GM12865 (cell line): Measurements from ENCODE around the gene NBEA.

Experiments
- DNase-seq: peaks from one replicate; pipeline ENCODE4 v3.0.0; 2010; ENCODE audit warnings: low read depth
- H3K4me3 ChIP-seq: 2 replicates; pipeline ENCODE4 v1.5.1; 2011; ENCODE audit warnings: mild to moderate bottlenecking, low read depth, low read length, control low read depth
- TF ChIP-seq, protein P1 (sequence below): IDR thresholded peaks from 2 replicates; pipeline ENCODE4 v1.5.1; 2011; ENCODE audit warnings: low read length, control low read depth, low read depth, inconsistent platforms; ENCODE audit not compliant: insufficient read depth; ENCODE audit errors: missing control alignments

Gene NBEA

GRCh38 chr13:35704331-35704730, 762.3 kb downstream of the NBEA start:
- H3K4me3 ChIP-seq = no peak overlapping the region
- DNase-seq = no peak
- TF ChIP-seq, protein P1, sequence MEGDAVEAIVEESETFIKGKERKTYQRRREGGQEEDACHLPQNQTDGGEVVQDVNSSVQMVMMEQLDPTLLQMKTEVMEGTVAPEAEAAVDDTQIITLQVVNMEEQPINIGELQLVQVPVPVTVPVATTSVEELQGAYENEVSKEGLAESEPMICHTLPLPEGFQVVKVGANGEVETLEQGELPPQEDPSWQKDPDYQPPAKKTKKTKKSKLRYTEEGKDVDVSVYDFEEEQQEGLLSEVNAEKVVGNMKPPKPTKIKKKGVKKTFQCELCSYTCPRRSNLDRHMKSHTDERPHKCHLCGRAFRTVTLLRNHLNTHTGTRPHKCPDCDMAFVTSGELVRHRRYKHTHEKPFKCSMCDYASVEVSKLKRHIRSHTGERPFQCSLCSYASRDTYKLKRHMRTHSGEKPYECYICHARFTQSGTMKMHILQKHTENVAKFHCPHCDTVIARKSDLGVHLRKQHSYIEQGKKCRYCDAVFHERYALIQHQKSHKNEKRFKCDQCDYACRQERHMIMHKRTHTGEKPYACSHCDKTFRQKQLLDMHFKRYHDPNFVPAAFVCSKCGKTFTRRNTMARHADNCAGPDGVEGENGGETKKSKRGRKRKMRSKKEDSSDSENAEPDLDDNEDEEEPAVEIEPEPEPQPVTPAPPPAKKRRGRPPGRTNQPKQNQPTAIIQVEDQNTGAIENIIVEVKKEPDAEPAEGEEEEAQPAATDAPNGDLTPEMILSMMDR = no peak

- H3K4me3 ChIP-seq = no peak overlapping the region
- TF ChIP-seq, protein P1 = no peak
These were observed 764.2 kb downstream of the NBEA start for GRCh38 chr13:35706281-35706680.

GRCh38 chr13:35706721-35707120, 764.7 kb downstream of the NBEA start:
- no peak overlapping the region for H3K4me3 ChIP-seq
- TF ChIP-seq, protein P1 = no peak
- no peak for DNase-seq

More at GRCh38 chr13:35706281-35706680, 764.2 kb downstream of the NBEA start:
- no peak for DNase-seq

- H3K4me3 ChIP-seq = no peak overlapping the region
- TF ChIP-seq, protein P1 = no peak
These were observed 769.8 kb downstream of the NBEA start for GRCh38 chr13:35711909-35712308.

GRCh38 chr13:35712907-35713761, 771.1 kb downstream of the NBEA start:
- TF ChIP-seq, protein P1 = no peak
- no peak for DNase-seq
- H3K4me3 ChIP-seq = no peak overlapping the region

More at GRCh38 chr13:35711909-35712308, 769.8 kb downstream of the NBEA start:
- DNase-seq = no peak

DNA sequence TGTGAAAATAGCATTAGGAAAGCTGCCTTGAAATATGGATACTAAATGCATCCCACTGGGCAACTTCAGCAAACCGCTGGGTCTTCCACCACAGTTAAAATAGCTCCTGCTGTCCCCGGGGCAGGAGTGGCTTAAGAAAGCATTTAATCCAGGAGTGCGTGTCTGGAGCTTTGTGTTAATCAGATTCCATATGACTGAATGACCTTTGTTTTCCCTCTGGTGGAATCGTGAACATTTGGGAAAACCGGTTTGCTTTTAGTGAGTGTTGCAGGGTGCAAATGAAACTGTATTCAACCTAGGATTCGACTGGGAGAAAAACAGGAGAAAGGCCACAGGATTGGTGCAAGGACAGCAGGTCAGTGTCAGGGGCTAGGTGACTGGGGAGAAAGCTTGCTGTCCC, 772.1 kb downstream of the NBEA start:
- TF ChIP-seq, protein P1 = no peak
- no peak for DNase-seq
- H3K4me3 ChIP-seq = no peak overlapping the region
